Body of pancreas (tissue), 4 donors: ENCODE measurements around the gene DCD. TPM values are rescaled to one million over a fixed set of nuclear protein-coding genes. Genes with fewer than 3 reads are reported as not detected.

Experiments
- ATAC-seq: fragments of 150-250 bp; one replicate; pipeline ENCODE4 v1.9.1; 2016
- DNase-seq, 4 donors: peaks; one replicate each; pipeline ENCODE4 v3.0.0-alpha.2; 2019
- H3K27ac ChIP-seq, 4 donors: fragments of 200-600 bp; sonication (generic); 1 replicate in 3 of 4; 2 replicates in 1 of 4; pipeline versions ENCODE4 v1.5.1 to v1.6.1; 2016 to 2019; ENCODE audit warnings: mild to moderate bottlenecking in 1 of 4, mixed read lengths in 1 of 4, moderate library complexity in 1 of 4
- H3K27me3 ChIP-seq, 2 donors: fragments of 200-600 bp; sonication (generic); one replicate each; pipeline ENCODE4 v1.6.0; 2016; ENCODE audit warnings: mild to moderate bottlenecking in 1 of 2
- H3K36me3 ChIP-seq, 2 donors: fragments of 200-600 bp; sonication (generic); replicated peaks in 1 of 2; 2 replicates each; pipeline ENCODE4 v1.5.1; 2016; ENCODE audit warnings: low read depth in 2 of 2; ENCODE audit not compliant: insufficient read depth in 1 of 2
- H3K4me1 ChIP-seq: fragments of 200-600 bp; sonication (generic); one replicate; pipeline ENCODE4 v1.6.0; 2016
- H3K4me3 ChIP-seq, 2 donors: fragments of 200-600 bp; sonication (generic); 1 replicate in 1 of 2; 2 replicates in 1 of 2; pipeline ENCODE4 v1.5.1; 2016 to 2019
- H3K9me3 ChIP-seq, 3 donors: fragments of 200-600 bp; sonication (generic); 1 replicate in 2 of 3; 2 replicates in 1 of 3; pipeline ENCODE4 v1.5.1; 2016
- CTCF ChIP-seq, 7 experiments: fragments of 450-650 bp in 4 of 7; fragments of 200-600 bp in 3 of 7; sonication (generic) in 3 of 7; IDR thresholded peaks; one replicate each; pipeline ENCODE4 v1.5.1; 2016 to 2019; ENCODE audit warnings: antibody characterized with exemption in 7 of 7
- POLR2A ChIP-seq, 3 donors: fragments of 450-650 bp; IDR thresholded peaks; one replicate each; pipeline ENCODE4 v1.6.1; 2016; ENCODE audit warnings: antibody characterized with exemption in 3 of 3, mild to moderate bottlenecking in 2 of 3
- WGBS, 2 donors: methylation state at CpG; one replicate each; pipeline ENCODE4 v1.1.5; 2017; 5-methylcytosine and 5-hydroxymethylcytosine counted together
- intact Hi-C: fragments of 100-400 bp; cut with DNase I; formaldehyde crosslinking; loops from one replicate; pipeline ENCODE4 v1.15.1; 2023
- total RNA-seq, 2 donors: library from RNA; depleted of rRNA; stranded (reverse); fragments of >200 nt; gene quantifications; one replicate each; pipeline ENCODE4 v1.1.0, GENCODE V29; 2016

DCD gene
- not detected for total RNA-seq

DNA sequence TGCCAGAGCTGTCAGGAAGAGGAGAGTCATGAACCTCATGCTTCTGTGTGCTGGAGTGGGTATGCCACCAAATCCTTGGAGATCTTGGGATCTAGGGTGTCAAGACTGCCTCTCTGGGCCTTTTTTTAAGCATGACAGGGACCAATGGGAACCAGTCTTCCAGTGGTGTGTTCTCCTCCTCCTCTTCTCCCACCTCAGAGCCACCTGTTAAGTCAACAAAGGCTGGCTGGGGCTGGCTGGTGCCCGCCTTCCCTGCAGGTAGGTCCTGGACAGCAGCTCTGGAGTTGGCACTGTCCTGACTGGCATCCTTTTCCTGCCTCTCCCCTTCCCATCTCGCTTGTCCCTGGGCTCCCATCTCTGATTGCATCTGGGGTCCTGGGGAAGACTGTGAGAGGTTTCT lies at the start of gene DCD:
TSS of gene DCD (minus strand) at position 101 of the 400 bp plus-strand sequence. CDS start at position 39, 62 bp downstream.
- H3K4me1 ChIP-seq = no peaks in the 10 kb centered on the region
- intact Hi-C loops = no loop called here
- no peaks in the 10 kb centered on the region for H3K36me3 ChIP-seq
- no peak for TF ChIP-seq CTCF (IDR thresholded peaks at IDR 0.05)
- no peak for TF ChIP-seq POLR2A (IDR thresholded peaks at IDR 0.05)
- H3K9me3 ChIP-seq = no peaks in the 10 kb centered on the region
- no peak within 1 kb of the TSS for H3K27ac ChIP-seq
- DNase-seq = no peak
- H3K27me3 ChIP-seq = no peaks in the 10 kb centered on the region
- ATAC-seq = no peak
- WGBS, 2 donors = 80 to 95% methylated on average over 2 of the region's 2 CpGs
- H3K4me3 ChIP-seq = no peak within 1 kb of the TSS

DNA sequence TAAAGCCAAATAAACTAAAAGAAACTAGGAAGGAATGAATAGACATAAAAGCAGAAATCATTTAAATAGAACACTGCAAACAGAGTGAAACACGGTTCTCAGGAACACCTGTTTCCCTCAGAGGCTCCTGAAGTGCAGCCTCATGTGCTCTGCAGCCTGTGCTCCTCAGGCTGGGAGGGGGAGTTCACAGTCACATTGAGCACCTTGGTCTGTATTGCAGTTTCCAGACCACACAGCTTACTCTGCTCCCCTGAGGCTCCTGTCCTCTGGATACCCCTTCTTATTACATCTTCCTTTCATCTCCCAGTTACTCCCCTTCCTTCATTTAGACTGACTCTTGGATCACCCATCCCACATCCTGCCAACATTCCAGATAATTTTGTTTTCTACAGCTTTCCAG lies 49.7 kb upstream of the DCD start:
- Histone ChIP-seq H3K4me1 (no peaks in the 10 kb centered on the region), H3K27me3 (no peaks in the 10 kb centered on the region), H3K27ac (no peak overlapping the region), H3K9me3 (no peaks in the 10 kb centered on the region), H3K4me3 (no peak overlapping the region), H3K36me3 (no peaks in the 10 kb centered on the region)
- DNase-seq = no peak
- 8 to 14% methylated on average over 1 of the region's 1 CpG for WGBS, 2 donors
- no peak for TF ChIP-seq POLR2A (IDR thresholded peaks at IDR 0.05)
- TF ChIP-seq CTCF (IDR thresholded peaks at IDR 0.05) = no peak
- ATAC-seq = no peak
- intact Hi-C loops = no loop called here

GRCh38 chr12:54692353-54692752 lies 44.2 kb upstream of the DCD start:
- intact Hi-C loops = no loop called here
- no peak for DNase-seq
- ATAC-seq = no peak
- Histone ChIP-seq H3K27ac (no peak overlapping the region), H3K4me3 (no peak overlapping the region), H3K4me1 (peaks cover 7% of the 10 kb centered on the region), H3K36me3 (no peaks in the 10 kb centered on the region), H3K9me3 (no peaks in the 10 kb centered on the region), H3K27me3 (no peaks in the 10 kb centered on the region)
- TF ChIP-seq POLR2A (IDR thresholded peaks at IDR 0.05) (no peak), CTCF (IDR thresholded peaks at IDR 0.05) (no peak)
- 56 to 64% methylated on average over 2 of the region's 2 CpGs for WGBS, 2 donors

- DNase-seq (no peak), ATAC-seq (no peak)
- no peaks in the 10 kb centered on the region for H3K9me3 ChIP-seq
- H3K4me1 ChIP-seq = peaks cover 22% of the 10 kb centered on the region
- H3K27ac ChIP-seq = no peak overlapping the region
- no peaks in the 10 kb centered on the region for H3K36me3 ChIP-seq
- no peaks in the 10 kb centered on the region for H3K27me3 ChIP-seq
- TF ChIP-seq CTCF (IDR thresholded peaks at IDR 0.05) (no peak), POLR2A (IDR thresholded peaks at IDR 0.05) (no peak)
- intact Hi-C loops = no loop called here
- H3K4me3 ChIP-seq = no peak overlapping the region
- 45% methylated on average over 2 of the region's 2 CpGs for WGBS, 2 donors
Observed at GRCh38 chr12:54689984-54690383, 41.8 kb upstream of the DCD start.

GRCh38 chr12:54689034-54689372 lies 40.8 kb upstream of the DCD start:
- intact Hi-C loops = no loop called here
- H3K9me3 ChIP-seq = no peaks in the 10 kb centered on the region
- H3K27ac ChIP-seq = no peak overlapping the region
- TF ChIP-seq CTCF (IDR thresholded peaks at IDR 0.05) (no peak), POLR2A (IDR thresholded peaks at IDR 0.05) (no peak)
- WGBS, 2 donors = 60 to 73% methylated on average over 8 of the region's 8 CpGs
- no peaks in the 10 kb centered on the region for H3K27me3 ChIP-seq
- ATAC-seq (no peak), DNase-seq (no peak)
- H3K4me1 ChIP-seq = peaks cover 28% of the 10 kb centered on the region
- no peaks in the 10 kb centered on the region for H3K36me3 ChIP-seq
- no peak overlapping the region for H3K4me3 ChIP-seq
